Measurements from ENCODE around the gene PLAAT5.

Gene PLAAT5

DNA sequence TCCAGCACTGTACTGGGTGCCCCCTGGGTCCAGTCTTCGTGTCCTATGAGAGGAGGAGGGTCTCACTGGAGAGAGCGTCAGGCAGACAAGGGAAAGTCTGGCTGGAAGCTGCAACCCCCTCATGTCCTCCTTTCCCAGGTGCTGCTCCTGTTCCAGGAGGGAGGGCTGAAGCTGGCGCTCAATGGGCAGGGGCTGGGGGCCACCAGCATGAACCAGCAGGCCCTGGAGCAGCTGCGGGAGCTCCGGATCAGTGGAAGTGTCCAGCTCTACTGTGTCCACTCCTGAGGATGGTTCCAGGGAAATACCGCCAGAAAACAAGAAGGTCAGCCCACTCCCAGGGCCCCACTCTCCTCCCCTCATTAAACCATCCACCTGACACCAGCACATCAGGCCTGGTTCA is 25.1 kb upstream of the PLAAT5 start:
- Histone ChIP-seq H3K4me3 (replicated peaks; ENCODE audit: insufficient read depth, low read length) (no peak overlapping the region), H3K27ac (replicated peaks) (no peak overlapping the region), H3K27me3 (ENCODE audit: insufficient read depth, poor library complexity, severe bottlenecking) (no peaks in the 10 kb centered on the region)
- TF ChIP-seq, protein P1, sequence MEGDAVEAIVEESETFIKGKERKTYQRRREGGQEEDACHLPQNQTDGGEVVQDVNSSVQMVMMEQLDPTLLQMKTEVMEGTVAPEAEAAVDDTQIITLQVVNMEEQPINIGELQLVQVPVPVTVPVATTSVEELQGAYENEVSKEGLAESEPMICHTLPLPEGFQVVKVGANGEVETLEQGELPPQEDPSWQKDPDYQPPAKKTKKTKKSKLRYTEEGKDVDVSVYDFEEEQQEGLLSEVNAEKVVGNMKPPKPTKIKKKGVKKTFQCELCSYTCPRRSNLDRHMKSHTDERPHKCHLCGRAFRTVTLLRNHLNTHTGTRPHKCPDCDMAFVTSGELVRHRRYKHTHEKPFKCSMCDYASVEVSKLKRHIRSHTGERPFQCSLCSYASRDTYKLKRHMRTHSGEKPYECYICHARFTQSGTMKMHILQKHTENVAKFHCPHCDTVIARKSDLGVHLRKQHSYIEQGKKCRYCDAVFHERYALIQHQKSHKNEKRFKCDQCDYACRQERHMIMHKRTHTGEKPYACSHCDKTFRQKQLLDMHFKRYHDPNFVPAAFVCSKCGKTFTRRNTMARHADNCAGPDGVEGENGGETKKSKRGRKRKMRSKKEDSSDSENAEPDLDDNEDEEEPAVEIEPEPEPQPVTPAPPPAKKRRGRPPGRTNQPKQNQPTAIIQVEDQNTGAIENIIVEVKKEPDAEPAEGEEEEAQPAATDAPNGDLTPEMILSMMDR (IDR thresholded peaks at IDR 0.05; ENCODE audit: insufficient read depth, low read length), result no peak
- TF ChIP-seq SPI1 (IDR thresholded peaks at IDR 0.05; ENCODE audit: borderline replicate concordance, low read depth) (no peak), POLR2AphosphoS5 (IDR thresholded peaks at IDR 0.05; ENCODE audit: low read depth) (no peak), GABPA (IDR thresholded peaks at IDR 0.05; ENCODE audit: low read depth) (no peak)
- TF ChIP-seq, protein P2, sequence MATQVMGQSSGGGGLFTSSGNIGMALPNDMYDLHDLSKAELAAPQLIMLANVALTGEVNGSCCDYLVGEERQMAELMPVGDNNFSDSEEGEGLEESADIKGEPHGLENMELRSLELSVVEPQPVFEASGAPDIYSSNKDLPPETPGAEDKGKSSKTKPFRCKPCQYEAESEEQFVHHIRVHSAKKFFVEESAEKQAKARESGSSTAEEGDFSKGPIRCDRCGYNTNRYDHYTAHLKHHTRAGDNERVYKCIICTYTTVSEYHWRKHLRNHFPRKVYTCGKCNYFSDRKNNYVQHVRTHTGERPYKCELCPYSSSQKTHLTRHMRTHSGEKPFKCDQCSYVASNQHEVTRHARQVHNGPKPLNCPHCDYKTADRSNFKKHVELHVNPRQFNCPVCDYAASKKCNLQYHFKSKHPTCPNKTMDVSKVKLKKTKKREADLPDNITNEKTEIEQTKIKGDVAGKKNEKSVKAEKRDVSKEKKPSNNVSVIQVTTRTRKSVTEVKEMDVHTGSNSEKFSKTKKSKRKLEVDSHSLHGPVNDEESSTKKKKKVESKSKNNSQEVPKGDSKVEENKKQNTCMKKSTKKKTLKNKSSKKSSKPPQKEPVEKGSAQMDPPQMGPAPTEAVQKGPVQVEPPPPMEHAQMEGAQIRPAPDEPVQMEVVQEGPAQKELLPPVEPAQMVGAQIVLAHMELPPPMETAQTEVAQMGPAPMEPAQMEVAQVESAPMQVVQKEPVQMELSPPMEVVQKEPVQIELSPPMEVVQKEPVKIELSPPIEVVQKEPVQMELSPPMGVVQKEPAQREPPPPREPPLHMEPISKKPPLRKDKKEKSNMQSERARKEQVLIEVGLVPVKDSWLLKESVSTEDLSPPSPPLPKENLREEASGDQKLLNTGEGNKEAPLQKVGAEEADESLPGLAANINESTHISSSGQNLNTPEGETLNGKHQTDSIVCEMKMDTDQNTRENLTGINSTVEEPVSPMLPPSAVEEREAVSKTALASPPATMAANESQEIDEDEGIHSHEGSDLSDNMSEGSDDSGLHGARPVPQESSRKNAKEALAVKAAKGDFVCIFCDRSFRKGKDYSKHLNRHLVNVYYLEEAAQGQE (IDR thresholded peaks at IDR 0.05; ENCODE audit: insufficient replicate concordance, low read depth), result no peak
- DNase-seq (ENCODE audit: low read depth in 1 of 2, low spot score in 1 of 2), result no peak

- Histone ChIP-seq H3K4me3 (replicated peaks; ENCODE audit: insufficient read depth, low read length) (no peak overlapping the region), H3K27me3 (ENCODE audit: insufficient read depth, poor library complexity, severe bottlenecking) (no peaks in the 10 kb centered on the region), H3K27ac (replicated peaks) (no peak overlapping the region)
- TF ChIP-seq SPI1 (IDR thresholded peaks at IDR 0.05; ENCODE audit: borderline replicate concordance, low read depth), result no peak
- TF ChIP-seq POLR2AphosphoS5 (IDR thresholded peaks at IDR 0.05; ENCODE audit: low read depth), result no peak
- TF ChIP-seq, protein P1 (IDR thresholded peaks at IDR 0.05; ENCODE audit: insufficient read depth, low read length), result no peak
- TF ChIP-seq, protein P2 (IDR thresholded peaks at IDR 0.05; ENCODE audit: insufficient replicate concordance, low read depth), result no peak
- TF ChIP-seq GABPA (IDR thresholded peaks at IDR 0.05; ENCODE audit: low read depth), result no peak
- DNase-seq (ENCODE audit: low read depth in 1 of 2, low spot score in 1 of 2), result no peak
These were observed 21.8 kb upstream of the PLAAT5 start for GRCh38 chr11:63512816-63513215.

GRCh38 chr11:63511048-63511748 is 20.2 kb upstream of the PLAAT5 start:
- DNase-seq (ENCODE audit: low read depth in 1 of 2, low spot score in 1 of 2), result no peak
- no peak overlapping the region for H3K27ac ChIP-seq (replicated peaks)
- H3K4me3 ChIP-seq (replicated peaks; ENCODE audit: insufficient read depth, low read length), result no peak overlapping the region
- no peaks in the 10 kb centered on the region for H3K27me3 ChIP-seq (ENCODE audit: insufficient read depth, poor library complexity, severe bottlenecking)
- TF ChIP-seq, protein P1 (IDR thresholded peaks at IDR 0.05; ENCODE audit: insufficient read depth, low read length), result no peak
- TF ChIP-seq, protein P2 (IDR thresholded peaks at IDR 0.05; ENCODE audit: insufficient replicate concordance, low read depth), result no peak
- TF ChIP-seq SPI1 (IDR thresholded peaks at IDR 0.05; ENCODE audit: borderline replicate concordance, low read depth), result no peak
- TF ChIP-seq GABPA (IDR thresholded peaks at IDR 0.05; ENCODE audit: low read depth), result no peak
- TF ChIP-seq POLR2AphosphoS5 (IDR thresholded peaks at IDR 0.05; ENCODE audit: low read depth), result no peak

Measured in HL-60 (cell line).